K562 (cell line): ENCODE results near the gene RNASEH2C. TPM values are rescaled to one million over a fixed set of nuclear protein-coding genes. Genes with fewer than 3 reads are reported as not detected.

ENCODE experiments used
- ATAC-seq: fragments of 200-7000 bp; cut with Tn5 transposase; 3 replicates; pipeline ENCODE4 v1.9.1; 2020; ENCODE audit warnings: moderate library complexity
- BruUV-seq: library from RNA; stranded (reverse); fragments of 400-500 nt; replicated peaks from 2 replicates; lab custom pipeline; 2021; lab: Mats Ljungman, UMichigan
- CTCF ChIA-PET: fragments of 300-600 bp; formaldehyde crosslinking; extraction: SDS; loops from one replicate; lab custom pipeline; 2021; ENCODE audit warnings: low intra/inter-chr PET ratio; lab: Yijun Ruan, JAX
- POLR2A ChIA-PET: fragments of 300-600, 350-650 bp; sonication (Branson Sonifier 250); formaldehyde crosslinking; extraction: SDS; loops from one replicate; lab custom pipeline; 2021; ENCODE audit warnings: antibody characterized with exemption, inconsistent platforms; lab: Yijun Ruan, JAX
- DNase-seq, 4 experiments: peaks; one replicate each; pipeline versions ENCODE4 v3.0.0 to v3.0.0-alpha.2; 2011 to 2018; ENCODE audit warnings: low spot score in 3 of 4, mixed read lengths in 3 of 4; ENCODE audit errors: extremely low read depth in 1 of 4
- FAIRE-seq: peaks from 2 replicates; lab custom pipeline; 2011; peaks lifted over from hg19 to GRCh38; lab: Jason Lieb, UNC
- H2AFZ ChIP-seq: 2 replicates; pipeline ENCODE4 v1.6.0; 2011; ENCODE audit warnings: low read depth, low read length, control low read depth, inconsistent platforms
- H3K27ac ChIP-seq: fragments of 200-600 bp; 3 replicates; pipeline ENCODE4 v1.8.0; 2011; ENCODE audit warnings: low read depth, mild to moderate bottlenecking, control low read depth, inconsistent platforms, low read length, moderate library complexity, mixed read lengths; ENCODE audit errors: extremely low read depth
- H3K27me3 ChIP-seq, 2 experiments: fragments of 300-600 bp in 1 of 2; 2 replicates in 1 of 2; 3 replicates in 1 of 2; pipeline versions ENCODE4 v1.6.0 to v1.8.0; 2011; ENCODE audit warnings: inconsistent platforms in 2 of 2, low read length in 2 of 2, mild to moderate bottlenecking in 1 of 2, mixed read lengths in 1 of 2, moderate library complexity in 1 of 2; ENCODE audit not compliant: control insufficient read depth in 2 of 2, insufficient read depth in 2 of 2
- H3K36me3 ChIP-seq: fragments of 300-600 bp; 3 replicates; pipeline ENCODE4 v1.8.0; 2011; ENCODE audit warnings: mild to moderate bottlenecking, low read length, inconsistent platforms; ENCODE audit not compliant: control insufficient read depth, insufficient read depth
- H3K4me1 ChIP-seq, 2 experiments: fragments of 200-600 bp in 1 of 2; replicated peaks in 1 of 2; 2 replicates in 1 of 2; 3 replicates in 1 of 2; pipeline versions ENCODE4 v1.5.1 to v1.8.0; 2011; ENCODE audit warnings: inconsistent platforms in 2 of 2, low read length in 2 of 2, mild to moderate bottlenecking in 1 of 2, mixed read lengths in 1 of 2, moderate library complexity in 1 of 2; ENCODE audit not compliant: control insufficient read depth in 2 of 2, insufficient read depth in 2 of 2
- H3K4me2 ChIP-seq: 2 replicates; pipeline ENCODE4 v1.6.1; 2011; ENCODE audit warnings: low read length, control low read depth, inconsistent platforms, mixed read lengths; ENCODE audit not compliant: insufficient read depth
- H3K4me3 ChIP-seq: fragments of 200-600 bp; sonication (generic), shearing (Covaris generic); 2 replicates; pipeline ENCODE4 v1.5.1; 2016; ENCODE audit warnings: control low read depth, inconsistent platforms
- H3K79me2 ChIP-seq: fragments of 200-600 bp; 3 replicates; pipeline ENCODE4 v1.8.0; 2011; ENCODE audit warnings: low read length, inconsistent platforms; ENCODE audit not compliant: control insufficient read depth, insufficient read depth
- H3K9ac ChIP-seq, 2 experiments: 2 replicates each; pipeline versions ENCODE4 v1.6.0 to v1.6.1; 2011; ENCODE audit warnings: low read depth in 2 of 2, low read length in 2 of 2, control low read depth in 1 of 2, inconsistent platforms in 1 of 2, mild to moderate bottlenecking in 1 of 2, mixed read lengths in 1 of 2; ENCODE audit not compliant: insufficient read depth in 1 of 2
- H3K9me1 ChIP-seq: one replicate; pipeline ENCODE4 v1.6.0; 2011; ENCODE audit warnings: inconsistent platforms, mild to moderate bottlenecking, low read length, moderate library complexity; ENCODE audit not compliant: control insufficient read depth, insufficient read depth
- H3K9me3 ChIP-seq: replicated peaks from 2 replicates; pipeline ENCODE4 v1.5.1; 2011; ENCODE audit warnings: low read depth, low read length, inconsistent platforms; ENCODE audit not compliant: control insufficient read depth, insufficient read depth
- H4K20me1 ChIP-seq: replicated peaks from 2 replicates; pipeline ENCODE4 v1.6.1; 2011; ENCODE audit warnings: low read length, inconsistent platforms, mixed read lengths; ENCODE audit not compliant: control insufficient read depth, insufficient read depth
- ARID3A ChIP-seq: IDR thresholded peaks from 2 replicates; pipeline ENCODE4 v1.6.1; 2012; ENCODE audit warnings: low read depth, low read length, improper control_type of control experiment, borderline replicate concordance
- BRF2 ChIP-seq: IDR thresholded peaks from 3 replicates; pipeline ENCODE4 v1.6.1; 2011; ENCODE audit warnings: borderline replicate concordance, mild to moderate bottlenecking; ENCODE audit not compliant: insufficient read length, insufficient read depth
- IRF1 ChIP-seq: sonication (generic); formaldehyde crosslinking; IDR thresholded peaks from 2 replicates; pipeline ENCODE4 v1.8.0; 2022; ENCODE audit warnings: missing genetic modification reagents, mild to moderate bottlenecking, borderline replicate concordance
- JUN ChIP-seq, 2 experiments: sonication (generic) in 1 of 2; formaldehyde crosslinking in 1 of 2; IDR thresholded peaks; 2 replicates each; pipeline versions ENCODE4 v1.6.1 to v1.8.0; 2012 to 2022; ENCODE audit warnings: borderline replicate concordance in 2 of 2, mild to moderate bottlenecking in 2 of 2, improper control_type of control experiment in 1 of 2, low read depth in 1 of 2, low read length in 1 of 2, missing genetic modification reagents in 1 of 2
- NCOA1 ChIP-seq: fragments of 450-650 bp; IDR thresholded peaks from 2 replicates; pipeline ENCODE4 v1.6.1; 2016; ENCODE audit warnings: low read depth
- NR2C1 ChIP-seq, 2 experiments: fragments of 450-650 bp; IDR thresholded peaks; 2 replicates each; pipeline ENCODE4 v1.6.1; 2017; ENCODE audit warnings: mild to moderate bottlenecking in 2 of 2, antibody characterized with exemption in 1 of 2, inconsistent platforms in 1 of 2, missing compliant biosample characterization in 1 of 2, missing genetic modification characterization in 1 of 2
- TOE1 ChIP-seq, 2 experiments: fragments of 450-650 bp in 1 of 2; sonication (generic) in 1 of 2; formaldehyde crosslinking in 1 of 2; IDR thresholded peaks; 2 replicates each; pipeline versions ENCODE4 v1.7.1 to v1.8.0; 2016 to 2022; ENCODE audit warnings: borderline replicate concordance in 2 of 2, mild to moderate bottlenecking in 2 of 2, antibody characterized with exemption in 1 of 2, inconsistent platforms in 1 of 2, low read depth in 1 of 2, missing genetic modification reagents in 1 of 2, moderate library complexity in 1 of 2
- ZNF77 ChIP-seq: fragments of 250-450 bp; sonication (Bioruptor Pico); IDR thresholded peaks from 2 replicates; pipeline ENCODE4 v1.5.0; 2020
- WGBS: fragments of 100-300 bp; shearing (Covaris generic); methylation state at CpG from one replicate; pipeline ENCODE4 v1.1.6; 2016; ENCODE audit warnings: low coverage, mixed read lengths; ENCODE audit not compliant: insufficient coverage; ENCODE audit errors: missing lambda C conversion rate; 5-methylcytosine and 5-hydroxymethylcytosine counted together
- in situ Hi-C: fragments of 300-500 bp; cut with MboI; formaldehyde crosslinking; loops from 4 replicates; pipeline ENCODE4 v1.15.0; 2018; ENCODE audit warnings: inconsistent platforms, mixed read lengths
- intact Hi-C: fragments of 100-400 bp; cut with micrococcal nuclease; formaldehyde crosslinking; loops from 2 replicates; pipeline ENCODE4 v1.14.2; 2022
- polyA plus RNA-seq, 8 experiments: library from polyadenylated mRNA; depleted of rRNA in 4 of 8; stranded (reverse) in 5 of 8; unstranded in 3 of 8; fragments of >200 nt; fragmentation: Nextera tagmentation in 2 of 8; fragmentation: Illumina TruSeq in 1 of 8; extraction: Ambion mirVana in 2 of 8; extraction: Trizol in 1 of 8; gene quantifications; 2 replicates each; pipeline versions ENCODE4 v1.2.1 to v1.2.3, GENCODE V29; 2011 to 2014; ENCODE audit warnings: inconsistent platforms in 1 of 8, missing spikeins in 1 of 8
- total RNA-seq, 7 experiments: library from RNA; depleted of rRNA in 6 of 7; stranded (reverse); fragments of >200 nt in 6 of 7; fragmentation: Illumina TruSeq in 2 of 7; extraction: Trizol in 2 of 7; gene quantifications; 2 replicates each; pipeline versions ENCODE4 v1.2.1 to v1.2.3, GENCODE V29; 2011 to 2021; ENCODE audit warnings: low replicate concordance in 1 of 7

The RNASEH2C gene
- total and polyA plus RNA-seq, 9 of the 15 experiments (the other 6 are each of a cell fraction or from before 2014, with no cell fraction given) = 5.4 to 78.2 (median 15.6) TPM

- peak; percentile 16; the same call in 2 of the 3 replicates for ATAC-seq
- ChIA-PET POLR2A (interaction anchor here (0.6 to 1.4 kb wide), 6 partner anchors 9 to 489 kb away, joined by 3 to 4 read pairs (median 3); no protein-coding TSS in a partner anchor), CTCF (interaction anchor here (0.5 to 1.2 kb wide), 2 partner anchors 11 to 24 kb away, joined by 3 to 5 read pairs; no protein-coding TSS in a partner anchor)
- BruUV-seq = no TSS peak
- in situ Hi-C loops (no loop called here), intact Hi-C loops (no loop called here)
- DNase-seq = no peak
- no peaks in the 10 kb centered on the region for H4K20me1 ChIP-seq
- no peaks in the 10 kb centered on the region for H3K79me2 ChIP-seq
- no peak overlapping the region for H3K27ac ChIP-seq
- TF ChIP-seq NR2C1 (IDR thresholded peaks at IDR 0.05) = no peak
- no peak for TF ChIP-seq NR2C1 (tag; IDR thresholded peaks at IDR 0.05)
- TF ChIP-seq TOE1 (IDR thresholded peaks at IDR 0.05; ENCODE audit: borderline replicate concordance) = no peak
- no peak for TF ChIP-seq TOE1 (CRISPR knock-in tag; IDR thresholded peaks at IDR 0.05; ENCODE audit: borderline replicate concordance, low read depth)
- TF ChIP-seq NCOA1 = no peak
- TF ChIP-seq IRF1 (CRISPR knock-in tag) = no peak
- no peak for TF ChIP-seq ZNF77 (CRISPR knock-in tag)
- no peak for TF ChIP-seq BRF2
- TF ChIP-seq JUN (IDR thresholded peaks at IDR 0.05; ENCODE audit: borderline replicate concordance, low read depth, low read length) = no peak
- no peak for TF ChIP-seq JUN (CRISPR knock-in tag; IDR thresholded peaks at IDR 0.05; ENCODE audit: borderline replicate concordance)
- no peak for TF ChIP-seq ARID3A
- H3K4me1 ChIP-seq = peaks cover 4 to 15% of the 10 kb centered on the region in 2 experiments; a peak in 3 of 5 replicates
- peaks cover 13 to 27% of the 10 kb centered on the region in 2 experiments; a peak in 4 of 5 replicates for H3K27me3 ChIP-seq
- no peak overlapping the region for H3K4me3 ChIP-seq
- 0 out of 2 replicates have a peak overlapping the region, but pooled peaks have one; percentile 38 for H2AFZ ChIP-seq
- WGBS = 45% methylated on average over 17 of the region's 17 CpGs
- H3K4me2 ChIP-seq = no peak overlapping the region
- H3K36me3 ChIP-seq = no peaks in the 10 kb centered on the region
- H3K9me1 ChIP-seq = no peaks in the 10 kb centered on the region
- FAIRE-seq = no peak
- no peak overlapping the region for H3K9ac ChIP-seq
- H3K9me3 ChIP-seq = no peaks in the 10 kb centered on the region; the same call in 1 of the 2 replicates
These were observed 24.5 kb upstream of the RNASEH2C start for GRCh38 chr11:65745049-65745448.
